NCI-H2171 (cell line): ENCODE results near the gene UBE2F.
"Not testable (repeated sequence)": the region's sequence is repeated elsewhere in the genome, so short reads cannot be mapped to it uniquely, and the experiment has no call there.

ENCODE experiments used
- DNase-seq: peaks from one replicate; lab custom pipeline; 2025; lab: John Stamatoyannopoulos, UW

Gene UBE2F

DNA sequence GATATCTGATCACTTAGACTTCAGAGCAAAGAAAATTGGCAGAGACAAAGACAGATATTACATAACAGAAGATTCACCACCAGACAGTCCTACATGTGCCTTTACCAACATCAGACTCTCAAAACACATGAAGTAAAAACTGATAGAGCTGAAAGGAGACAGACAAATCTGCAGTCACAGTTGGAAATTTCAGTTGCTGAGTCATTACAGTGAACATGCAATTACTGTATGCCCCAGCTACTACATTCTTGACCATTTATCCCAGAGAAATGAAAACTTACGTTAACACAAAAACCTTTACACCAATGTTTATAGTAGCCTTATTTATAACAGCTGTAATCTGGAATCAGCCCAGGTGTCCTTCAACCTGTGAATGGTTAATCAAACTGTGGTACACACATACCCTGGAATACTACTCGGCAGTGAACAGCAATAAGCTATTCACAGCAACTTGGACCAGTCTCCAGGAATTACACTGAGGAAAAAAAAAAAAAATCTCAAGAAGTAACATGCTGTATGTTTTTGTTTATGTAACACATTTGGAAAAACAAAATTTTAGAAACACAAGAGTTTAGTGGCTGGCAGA lies 86.5 kb downstream of the UBE2F start:
- no peak for DNase-seq

DNA sequence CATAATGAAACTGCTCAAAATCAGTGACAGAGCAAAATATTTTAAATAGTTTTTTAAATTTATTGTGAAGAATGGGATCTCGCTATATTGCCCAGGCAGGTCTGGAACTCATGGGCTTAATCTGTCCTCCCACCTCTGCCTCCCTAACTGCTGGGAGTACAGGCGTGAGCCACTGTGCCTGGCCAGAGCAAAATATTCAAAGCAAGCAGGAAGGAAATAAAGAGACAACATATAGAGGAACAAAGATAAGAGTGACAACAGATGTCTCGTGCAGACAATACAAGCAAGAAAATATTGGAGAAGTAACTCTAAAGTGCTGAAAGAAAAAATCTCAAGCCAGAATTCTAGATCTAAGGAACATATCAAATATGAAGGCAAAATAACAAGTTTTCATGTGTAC lies 89.0 kb downstream of the UBE2F start:
- DNase-seq: no peak

GRCh38 chr2:238057696-238058575 lies 91.1 kb downstream of the UBE2F start:
- DNase-seq: not testable (repeated sequence)

GRCh38 chr2:238059505-238059904 lies 92.7 kb downstream of the UBE2F start:
- no peak for DNase-seq

DNA sequence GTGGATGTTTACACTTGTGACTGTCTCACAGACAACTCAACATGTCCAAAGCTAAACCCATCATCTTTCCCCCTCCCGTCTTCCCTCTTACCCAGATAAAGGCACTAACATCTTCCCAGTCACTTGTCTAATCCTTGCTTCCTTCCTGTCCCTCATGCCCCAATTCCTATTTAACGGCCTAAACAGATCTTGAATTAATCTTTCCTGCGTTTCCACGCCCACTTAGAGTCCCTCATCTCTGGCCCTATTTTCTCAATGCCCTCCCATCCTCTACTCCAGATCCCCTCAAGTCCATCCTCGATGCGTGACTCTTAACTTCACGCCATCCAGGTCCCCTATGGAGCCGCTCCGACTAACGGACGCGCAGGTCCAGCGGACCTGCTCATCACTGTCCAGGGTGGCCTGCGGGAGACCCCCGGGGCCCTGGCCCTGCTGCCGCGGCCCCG lies 93.3 kb downstream of the UBE2F start:
- DNase-seq: no peak

DNA sequence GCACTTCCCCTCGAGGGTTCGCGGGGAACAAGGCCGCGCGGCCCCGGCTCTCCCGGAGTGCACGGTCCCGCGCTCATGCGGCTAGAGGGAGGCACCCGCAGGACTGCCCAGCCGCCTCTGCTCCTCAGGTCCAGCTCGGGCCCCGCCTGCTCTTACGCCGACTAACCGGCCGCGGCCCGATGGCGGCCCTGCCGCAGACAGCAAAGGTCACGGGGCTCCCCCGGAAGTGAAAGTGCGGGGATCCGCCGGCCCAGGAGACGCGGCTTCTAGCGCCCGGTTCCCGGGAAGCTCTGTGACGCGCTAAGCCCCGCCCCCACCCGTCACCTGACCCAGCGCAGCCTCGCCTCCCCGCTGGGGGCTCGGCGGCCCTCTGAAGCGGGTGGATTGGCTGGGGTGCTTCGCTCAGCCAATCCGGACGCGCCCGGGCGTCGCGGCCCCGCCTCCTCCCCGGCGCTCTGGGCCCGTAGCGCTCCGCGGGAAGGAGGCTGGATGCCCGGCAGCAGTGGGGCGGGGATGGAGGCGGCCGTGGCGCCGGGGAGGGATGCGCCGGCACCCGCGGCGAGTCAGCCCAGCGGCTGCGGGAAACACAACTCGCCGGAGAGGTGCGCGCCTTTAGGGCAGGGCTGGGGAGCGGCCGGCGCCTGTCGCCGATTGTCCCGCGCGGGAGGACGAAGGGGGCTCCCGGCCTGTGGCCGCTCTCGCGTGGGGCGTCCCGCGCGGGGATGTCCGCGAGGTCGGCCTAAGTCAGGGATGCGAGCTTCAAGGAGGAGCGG lies 93.9 kb downstream of the UBE2F start, which contains the start of gene SCLY:
TSS of gene SCLY (plus strand) at position 460 of the 773 bp plus-strand sequence. CDS start at position 514, 54 bp downstream.
- peak; percentile 81 for DNase-seq

DNA sequence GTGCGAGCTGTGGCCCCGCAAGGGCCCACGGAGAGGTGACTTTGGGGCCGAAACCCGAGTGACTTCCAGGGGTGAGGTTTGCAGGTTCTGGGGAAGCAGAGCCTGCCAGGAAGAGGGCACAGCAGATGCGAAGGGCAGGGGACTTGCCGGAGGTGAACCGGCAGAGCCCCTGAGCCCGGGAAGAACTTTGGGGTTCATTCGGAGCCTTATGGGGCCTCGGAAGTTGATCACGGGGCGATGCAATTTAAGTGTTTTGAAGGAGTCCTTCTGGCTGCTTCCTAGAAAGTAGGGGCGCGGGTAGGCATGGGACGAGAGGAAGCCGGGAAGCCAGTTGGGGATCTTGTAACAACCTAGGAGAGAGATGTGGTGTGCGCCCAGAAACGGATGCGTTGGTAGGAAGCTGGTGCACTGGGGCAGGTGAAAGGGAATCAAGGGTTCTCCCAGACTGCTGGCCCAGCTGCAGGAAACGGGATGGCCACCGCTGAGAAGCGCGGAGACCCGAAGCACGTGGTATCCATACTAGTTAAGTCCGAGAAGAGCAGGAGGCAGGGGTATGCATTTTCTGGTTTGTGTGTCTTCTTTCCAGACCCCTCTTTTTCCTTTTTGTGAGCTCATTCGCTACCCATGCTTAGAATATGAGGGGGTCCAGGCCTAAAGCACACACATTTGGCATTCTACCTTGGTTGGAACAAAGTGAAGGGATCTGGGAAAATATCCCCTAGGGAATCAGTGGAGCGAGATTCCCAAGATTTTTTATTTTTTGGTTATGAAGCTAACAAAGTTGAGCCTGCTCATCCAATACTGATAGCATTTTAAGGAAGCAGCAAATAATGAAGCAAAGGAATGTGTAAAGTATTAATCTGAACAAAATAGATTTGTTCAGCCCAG lies 94.7 kb downstream of the UBE2F start:
- DNase-seq: no peak

GRCh38 chr2:238063414-238064189 lies 96.8 kb downstream of the UBE2F start:
- no peak for DNase-seq

- DNase-seq: no peak
These were observed 97.6 kb downstream of the UBE2F start for GRCh38 chr2:238064376-238064775.

DNA sequence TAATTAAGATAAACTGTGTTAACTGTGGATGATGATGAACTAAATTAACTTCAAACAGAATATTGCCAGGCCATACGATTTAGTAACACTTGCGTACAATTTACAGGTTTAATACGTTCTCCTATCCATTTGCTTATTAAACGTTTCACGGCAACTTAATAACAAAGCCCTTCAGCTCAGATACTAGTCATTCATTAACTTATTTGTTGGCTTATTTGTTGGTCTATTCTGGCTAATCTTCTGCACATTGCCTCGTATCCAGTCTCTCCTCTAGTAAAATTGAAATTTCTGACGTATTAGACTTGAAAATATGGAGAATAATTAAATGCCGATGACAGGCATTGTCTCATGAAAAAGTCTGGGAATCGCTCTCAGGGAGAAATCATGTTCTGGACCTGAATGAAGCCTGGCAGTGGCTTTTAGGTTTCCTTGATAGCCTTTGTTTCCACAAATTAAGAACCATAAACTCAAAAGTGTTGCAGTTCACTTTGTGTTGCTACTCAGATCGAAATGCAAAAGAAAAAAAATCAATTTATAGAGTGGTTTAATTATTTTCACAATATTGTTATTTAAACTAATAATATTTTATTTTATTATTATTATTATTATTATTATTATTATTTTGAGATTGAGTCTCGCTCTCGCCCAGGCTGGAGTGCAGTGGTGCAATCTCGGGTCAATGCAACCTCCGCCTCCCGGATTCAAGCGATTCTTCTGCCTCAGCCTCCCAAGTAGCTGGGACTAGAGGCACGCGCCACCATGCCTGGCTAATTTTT lies 98.4 kb downstream of the UBE2F start:
- no peak for DNase-seq

DNA sequence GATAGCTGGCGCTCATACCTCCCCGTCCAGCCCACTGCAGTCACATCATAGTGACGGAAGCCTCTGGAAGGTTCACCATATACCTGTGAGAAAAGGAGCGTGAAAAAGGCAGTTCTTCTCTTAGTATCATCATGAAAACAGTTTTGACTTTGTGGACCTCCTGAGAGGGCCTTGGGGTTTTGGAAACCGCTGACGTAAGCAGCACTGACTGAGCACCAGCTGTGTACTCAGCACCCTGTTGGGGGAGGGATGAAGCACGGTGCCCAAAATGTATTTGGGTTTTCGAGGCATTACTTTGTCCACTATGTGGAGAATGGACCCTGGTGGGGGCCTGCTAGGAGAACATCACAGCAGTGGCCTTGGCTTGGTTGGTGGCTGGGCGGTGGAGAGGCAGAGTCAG lies 99.4 kb downstream of the UBE2F start:
- DNase-seq: no peak

DNA sequence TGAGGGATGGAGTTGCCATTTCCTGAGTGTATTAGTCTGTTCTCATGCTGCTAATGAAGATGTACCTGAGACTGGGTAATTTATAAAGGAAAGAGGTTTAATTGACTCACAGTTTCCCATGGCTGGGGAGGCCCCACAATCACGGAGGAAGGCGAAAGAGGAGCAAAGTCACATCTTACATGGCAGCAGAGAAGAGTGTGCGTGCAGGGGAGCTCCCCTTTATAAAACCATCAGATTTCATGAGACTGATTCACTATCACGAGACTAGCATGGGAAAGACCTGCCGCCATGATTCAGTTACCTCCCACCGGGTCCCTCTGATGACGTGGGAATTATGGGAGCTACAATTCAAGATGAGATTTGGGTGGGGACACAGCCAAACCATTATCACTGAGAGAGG lies 99.9 kb downstream of the UBE2F start:
- not testable (repeated sequence) for DNase-seq

DNA sequence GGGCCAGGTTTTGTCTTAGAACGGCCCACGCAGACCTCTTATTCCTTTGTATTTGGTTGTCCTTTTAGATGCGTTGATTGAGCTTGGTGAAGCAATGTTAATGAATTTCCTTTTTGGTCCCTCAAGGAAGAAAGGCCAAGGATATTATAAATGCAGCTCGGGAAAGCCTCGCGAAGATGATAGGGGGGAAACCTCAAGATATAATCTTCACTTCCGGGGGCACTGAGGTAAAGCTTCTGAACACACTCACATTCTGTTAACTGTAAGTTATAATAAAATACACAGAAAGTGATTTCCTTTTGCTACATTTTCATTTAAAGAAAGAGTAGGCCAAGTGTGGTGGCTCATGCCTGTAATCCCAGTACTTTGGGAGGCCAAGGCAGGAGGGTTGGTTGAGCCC lies 101.1 kb downstream of the UBE2F start:
- no peak for DNase-seq

DNA sequence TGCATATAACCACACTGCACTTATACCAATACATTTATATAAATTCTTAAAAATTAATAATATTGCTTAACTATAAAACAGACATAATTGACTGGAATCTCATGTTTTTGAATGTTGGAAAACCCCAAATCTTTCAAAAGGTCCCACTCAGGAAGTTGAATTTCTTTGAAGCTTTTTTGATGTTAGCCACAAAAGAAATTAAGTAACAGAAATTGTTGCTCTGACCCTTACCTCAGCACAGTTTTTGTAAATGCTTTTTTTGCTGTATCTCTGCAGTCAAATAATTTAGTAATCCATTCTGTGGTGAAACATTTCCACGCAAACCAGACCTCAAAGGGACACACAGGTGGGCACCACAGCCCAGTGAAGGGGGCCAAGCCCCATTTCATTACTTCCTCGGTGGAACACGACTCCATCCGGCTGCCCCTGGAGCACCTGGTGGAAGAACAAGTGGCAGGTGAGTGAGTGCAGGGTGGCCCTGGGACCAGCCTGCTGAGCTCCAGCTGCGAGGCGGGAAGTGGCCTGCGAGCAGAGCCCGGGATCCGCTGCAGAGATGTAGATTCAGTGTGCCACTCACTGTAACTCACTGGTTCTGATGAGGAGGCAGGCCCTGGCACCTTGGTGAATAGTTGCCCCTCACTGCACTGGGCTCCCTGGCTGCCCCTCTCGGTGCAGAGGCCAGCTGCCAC lies 102.4 kb downstream of the UBE2F start:
- no peak for DNase-seq

DNA sequence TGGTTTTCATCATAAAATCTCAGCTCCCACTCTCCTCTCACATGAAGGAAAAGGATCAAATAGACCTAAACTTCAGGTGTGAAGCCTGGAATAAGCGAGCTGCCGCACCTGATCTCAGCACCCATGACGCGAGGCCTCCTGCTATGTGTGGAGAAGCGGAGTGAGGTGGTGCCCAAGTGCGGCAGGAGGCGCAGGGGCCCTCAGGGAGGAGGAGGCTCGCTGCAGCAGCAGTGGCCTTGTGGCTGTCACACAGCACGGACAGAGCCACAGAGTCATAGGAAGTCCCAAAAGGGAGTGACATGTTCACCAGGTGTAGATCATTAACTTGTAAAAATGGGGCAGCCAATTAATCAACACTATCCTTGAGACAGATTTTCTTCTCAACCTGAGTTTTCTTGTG lies 103.1 kb downstream of the UBE2F start:
- no peak for DNase-seq

- no peak for DNase-seq
These were observed 108.6 kb downstream of the UBE2F start for GRCh38 chr2:238075397-238075796.

DNA sequence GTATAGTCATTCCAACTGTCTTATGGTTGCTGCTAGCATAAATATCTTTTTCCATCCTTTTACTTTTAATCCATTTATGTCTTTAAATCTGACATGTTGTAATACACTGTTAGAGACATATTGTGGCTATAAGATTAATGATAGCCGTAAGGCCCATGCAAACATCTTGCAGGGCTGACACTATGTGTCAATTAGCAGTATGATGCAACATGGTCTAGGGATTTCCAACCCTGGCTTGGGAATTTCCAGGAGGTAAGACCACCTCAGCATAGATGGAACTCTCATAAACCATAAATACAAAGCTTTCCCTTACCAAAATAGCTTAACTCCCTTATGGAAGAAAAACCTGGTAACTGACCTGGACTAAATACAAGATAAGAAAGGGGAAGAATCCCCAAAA lies 110.5 kb downstream of the UBE2F start:
- DNase-seq: no peak

DNA sequence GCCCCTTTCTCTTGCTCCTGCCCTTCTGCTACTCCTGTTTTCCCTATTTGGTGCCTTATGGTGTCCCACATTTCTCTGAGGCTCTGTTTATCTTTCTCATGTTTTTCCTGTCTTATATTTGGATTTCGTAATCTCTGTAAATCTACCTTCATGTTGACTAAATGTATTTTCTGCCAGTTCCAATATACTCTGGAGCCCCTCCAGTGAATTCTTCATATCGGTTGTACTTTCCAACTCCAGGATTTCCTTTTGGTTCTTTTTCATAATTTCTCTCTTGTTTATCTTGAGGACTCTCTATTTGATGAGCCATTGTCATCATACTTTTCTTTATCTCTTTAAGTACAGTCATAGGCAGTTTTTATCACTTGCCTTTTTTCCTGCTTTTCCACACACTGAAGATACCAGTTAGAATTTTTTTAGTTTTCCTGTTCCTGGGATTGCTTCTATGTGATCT lies 113.1 kb downstream of the UBE2F start:
- DNase-seq: no peak

GRCh38 chr2:238080518-238080917 lies 113.7 kb downstream of the UBE2F start:
- no peak for DNase-seq
